NCI-H2107 treated with DMSO at 0.1 percent for 48 hours (cell line): Measurements from ENCODE around the gene NEURL4.

ENCODE experiments used
- DNase-seq: peaks from one replicate; lab custom pipeline; 2025; ENCODE audit not compliant: unreplicated experiment; lab: John Stamatoyannopoulos, UW

The NEURL4 gene

GRCh38 chr17:7306911-7307685 is 22.0 kb downstream of the NEURL4 start, which contains the start of gene EIF5A:
TSS of gene EIF5A (plus strand) at chr17:7307628. CDS start at chr17:7309636, 2,008 bp downstream.
- DNase-seq: peak; percentile 91

GRCh38 chr17:7304179-7304578 is 25.0 kb downstream of the NEURL4 start:
- DNase-seq: no peak

- DNase-seq: no peak
Observed at GRCh38 chr17:7296189-7296861, 32.8 kb downstream of the NEURL4 start.

- no peak for DNase-seq
Observed at GRCh38 chr17:7295230-7296180, 33.6 kb downstream of the NEURL4 start.

- DNase-seq: no peak
Observed at GRCh38 chr17:7294614-7295153, 34.5 kb downstream of the NEURL4 start, which contains the start of gene YBX2. TSS of gene YBX2 (minus strand) at chr17:7294639. CDS start at chr17:7294500, 139 bp downstream.

- no peak for DNase-seq
Observed at GRCh38 chr17:7293816-7294613, 35.1 kb downstream of the NEURL4 start.

- DNase-seq: no peak
Observed at GRCh38 chr17:7293159-7293558, 36.0 kb downstream of the NEURL4 start.

- DNase-seq: no peak
Observed at GRCh38 chr17:7292729-7293128, 36.4 kb downstream of the NEURL4 start.

GRCh38 chr17:7292194-7292593 is 36.9 kb downstream of the NEURL4 start:
- no peak for DNase-seq

- DNase-seq: no peak
Observed at GRCh38 chr17:7290685-7291084, 38.5 kb downstream of the NEURL4 start.

- no peak for DNase-seq
Observed at GRCh38 chr17:7290166-7290565, 39.0 kb downstream of the NEURL4 start.

GRCh38 chr17:7289256-7290032 is 39.7 kb downstream of the NEURL4 start:
- DNase-seq: no peak

- DNase-seq: no peak
Observed at GRCh38 chr17:7285679-7286078, 43.5 kb downstream of the NEURL4 start.

GRCh38 chr17:7284911-7285310 is 44.2 kb downstream of the NEURL4 start:
- DNase-seq: no peak

- DNase-seq: no peak
Observed at GRCh38 chr17:7283471-7284216, 45.5 kb downstream of the NEURL4 start.

- DNase-seq: no peak
Observed at GRCh38 chr17:7282752-7283321, 46.3 kb downstream of the NEURL4 start.

GRCh38 chr17:7281953-7282751 is 47.0 kb downstream of the NEURL4 start:
- no peak for DNase-seq
